Breast epithelium (tissue), 3 donors: Measurements from ENCODE around the gene ABTB2.

ENCODE experiments used
- CTCF ChIP-seq, 3 donors: fragments of 450-650 bp; IDR thresholded peaks; one replicate each; pipeline ENCODE4 v1.5.1; 2016 to 2017; ENCODE audit warnings: antibody characterized with exemption in 3 of 3, mild to moderate bottlenecking in 3 of 3, moderate library complexity in 3 of 3
- POLR2A ChIP-seq: fragments of 450-650 bp; IDR thresholded peaks from one replicate; pipeline ENCODE4 v1.6.1; 2016; ENCODE audit warnings: antibody characterized with exemption, mild to moderate bottlenecking, moderate library complexity

DNA sequence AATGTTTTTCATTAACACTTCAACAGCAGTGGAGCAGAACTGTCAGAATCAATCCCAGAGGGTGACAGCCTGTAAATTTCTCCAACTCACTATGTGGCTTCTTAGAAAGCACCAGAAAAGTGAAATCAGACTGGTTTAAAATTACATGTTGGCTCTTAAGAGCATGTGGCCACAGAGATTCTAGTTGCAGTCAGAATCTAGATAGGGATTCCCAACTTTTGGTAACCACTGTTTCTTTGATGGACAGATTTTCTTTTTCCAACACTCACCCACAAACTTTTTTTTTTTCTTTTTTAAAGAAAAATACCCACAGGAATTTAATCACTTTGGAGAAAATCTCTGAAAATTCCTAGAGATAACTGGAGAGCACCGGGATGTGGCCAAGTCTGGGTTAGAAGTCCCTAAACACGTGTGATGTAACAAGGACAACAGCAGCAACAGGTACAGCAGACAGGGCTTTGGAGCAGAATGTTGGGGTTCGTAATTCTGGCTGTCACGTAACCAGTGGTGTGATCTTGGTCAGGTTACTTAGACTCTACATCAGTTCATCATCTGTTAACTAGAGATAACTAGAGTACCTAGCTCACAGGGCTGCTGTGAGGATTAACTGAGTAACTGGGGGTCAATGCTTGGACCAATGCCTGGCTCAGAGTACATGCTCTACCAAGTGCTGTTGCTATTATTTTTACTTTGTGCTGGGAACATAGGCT lies 152.3 kb downstream of the ABTB2 start:
- TF ChIP-seq POLR2A, result no peak
- TF ChIP-seq CTCF (IDR thresholded peaks at IDR 0.05), result no peak
